Transverse colon (tissue), 3 donors: ENCODE measurements around the gene SHC2.
A peak's percentile ranks its signal among the peaks of the same experiment; 100 is the strongest.

ENCODE experiments used
- CTCF ChIP-seq, 5 experiments: fragments of 200-600 bp in 3 of 5; fragments of 450-650 bp in 2 of 5; sonication (generic) in 3 of 5; IDR thresholded peaks; 1 replicate in 2 of 5; 2 replicates in 3 of 5; pipeline ENCODE4 v1.5.1; 2016 to 2017; ENCODE audit warnings: antibody characterized with exemption in 5 of 5, inconsistent platforms in 3 of 5, mild to moderate bottlenecking in 2 of 5, moderate library complexity in 1 of 5
- EP300 ChIP-seq: sonication (generic); formaldehyde crosslinking; IDR thresholded peaks from one replicate; pipeline ENCODE4 v1.6.1; 2017; ENCODE audit warnings: antibody characterized with exemption, low read depth
- POLR2A ChIP-seq: fragments of 450-650 bp; IDR thresholded peaks from one replicate; pipeline ENCODE4 v1.6.1; 2016; ENCODE audit warnings: antibody characterized with exemption, mild to moderate bottlenecking, moderate library complexity

- peak; percentile 47 to 55 (median 49) for TF ChIP-seq CTCF (IDR thresholded peaks at IDR 0.05)
- no peak for TF ChIP-seq EP300
- TF ChIP-seq POLR2A: no peak
Measured at GRCh38 chr19:383922-384798, 76.7 kb downstream of the SHC2 start.
